AG04450 (cell line): ENCODE results near the gene CDK6. TPM values are rescaled to one million over a fixed set of nuclear protein-coding genes. Genes with fewer than 3 reads are reported as not detected.
"Not testable (repeated sequence)": the region's sequence is repeated elsewhere in the genome, so short reads cannot be mapped to it uniquely, and the experiment has no call there.

Experiments
- CTCF ChIA-PET: fragments of 300-600, 350-600 bp; formaldehyde crosslinking; extraction: SDS; loops from one replicate; lab custom pipeline; 2022; ENCODE audit warnings: antibody characterized with exemption, inconsistent platforms; lab: Charles Lee
- POLR2A ChIA-PET: fragments of 350-600 bp; formaldehyde crosslinking; extraction: SDS; loops from one replicate; lab custom pipeline; 2021; ENCODE audit warnings: antibody characterized with exemption, inconsistent platforms; lab: Yijun Ruan, JAX
- DNase-seq: peaks from one replicate; pipeline ENCODE4 v3.0.0-alpha.2; 2011; ENCODE audit warnings: low read depth, low spot score
- H3K27ac ChIP-seq: one replicate; pipeline ENCODE4 v1.5.1; 2012; ENCODE audit warnings: low read depth, low read length, control low read depth
- H3K27me3 ChIP-seq: one replicate; pipeline ENCODE4 v1.6.0; 2012; ENCODE audit warnings: low read length; ENCODE audit not compliant: control insufficient read depth, insufficient read depth
- H3K4me3 ChIP-seq: 2 replicates; pipeline ENCODE4 v1.5.1; 2011; ENCODE audit warnings: mild to moderate bottlenecking, low read depth, low read length, control low read depth
- H3K9me3 ChIP-seq: 2 replicates; pipeline ENCODE4 v1.5.1; 2012; ENCODE audit warnings: low read length; ENCODE audit not compliant: control insufficient read depth, insufficient read depth
- polyA minus RNA-seq: library from RNA; depleted of rRNA, polyadenylated mRNA; stranded (reverse); fragments of >200 nt; gene quantifications from 2 replicates; pipeline ENCODE4 v1.2.3, GENCODE V29; 2011; rRNA and poly(A)+ RNA removed
- polyA plus RNA-seq: library from polyadenylated mRNA; depleted of rRNA; stranded (reverse); fragments of >200 nt; gene quantifications from 2 replicates; pipeline ENCODE4 v1.2.3, GENCODE V29; 2011; rRNA removed
- TF ChIP-seq, protein P1 (sequence below): IDR thresholded peaks from 2 replicates; pipeline ENCODE4 v1.5.1; 2011; ENCODE audit warnings: low read depth, low read length, control low read depth, inconsistent platforms

The CDK6 gene
- polyA plus RNA-seq (34.5 and 40.6 TPM in 2 replicates), polyA minus RNA-seq (87.5 and 90.6 TPM in 2 replicates)

- no peak for DNase-seq
- TF ChIP-seq, protein P1, sequence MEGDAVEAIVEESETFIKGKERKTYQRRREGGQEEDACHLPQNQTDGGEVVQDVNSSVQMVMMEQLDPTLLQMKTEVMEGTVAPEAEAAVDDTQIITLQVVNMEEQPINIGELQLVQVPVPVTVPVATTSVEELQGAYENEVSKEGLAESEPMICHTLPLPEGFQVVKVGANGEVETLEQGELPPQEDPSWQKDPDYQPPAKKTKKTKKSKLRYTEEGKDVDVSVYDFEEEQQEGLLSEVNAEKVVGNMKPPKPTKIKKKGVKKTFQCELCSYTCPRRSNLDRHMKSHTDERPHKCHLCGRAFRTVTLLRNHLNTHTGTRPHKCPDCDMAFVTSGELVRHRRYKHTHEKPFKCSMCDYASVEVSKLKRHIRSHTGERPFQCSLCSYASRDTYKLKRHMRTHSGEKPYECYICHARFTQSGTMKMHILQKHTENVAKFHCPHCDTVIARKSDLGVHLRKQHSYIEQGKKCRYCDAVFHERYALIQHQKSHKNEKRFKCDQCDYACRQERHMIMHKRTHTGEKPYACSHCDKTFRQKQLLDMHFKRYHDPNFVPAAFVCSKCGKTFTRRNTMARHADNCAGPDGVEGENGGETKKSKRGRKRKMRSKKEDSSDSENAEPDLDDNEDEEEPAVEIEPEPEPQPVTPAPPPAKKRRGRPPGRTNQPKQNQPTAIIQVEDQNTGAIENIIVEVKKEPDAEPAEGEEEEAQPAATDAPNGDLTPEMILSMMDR, result no peak
- Histone ChIP-seq H3K27ac (peak within 1 kb of the TSS; percentile 78), H3K27me3 (no peaks in the 10 kb centered on the region), H3K9me3 (no peaks in the 10 kb centered on the region; the same call in 1 of the 2 replicates), H3K4me3 (peak within 1 kb of the TSS; percentile 91)
- ChIA-PET POLR2A (interaction anchor here (0.5 to 1.4 kb wide), 4 partner anchors 139 to 247 kb away, joined by 3 to 5 read pairs (median 3); no protein-coding TSS in a partner anchor), CTCF (interaction anchor here (0.6 to 2.0 kb wide), 8 partner anchors 41 to 1386 kb away, joined by 3 to 10 read pairs (median 4); no protein-coding TSS in a partner anchor)
Measured at GRCh38 chr7:92836489-92836999, at the start of gene CDK6. TSS of gene CDK6 (minus strand) at chr7:92836573. CDS start at chr7:92833323, 3,250 bp downstream.

GRCh38 chr7:92886039-92886438 is 49.7 kb upstream of the CDK6 start:
- H3K9me3 ChIP-seq, CTCF ChIA-PET, POLR2A ChIA-PET, H3K4me3 ChIP-seq, DNase-seq, H3K27ac ChIP-seq, H3K27me3 ChIP-seq: not testable (repeated sequence)

- Histone ChIP-seq H3K27ac (no peak overlapping the region), H3K27me3 (no peaks in the 10 kb centered on the region), H3K4me3 (no peak overlapping the region), H3K9me3 (peaks cover 4% of the 10 kb centered on the region; the same call in 1 of the 2 replicates)
- no peak for DNase-seq
- TF ChIP-seq, protein P1, result no peak
- CTCF ChIA-PET, result no interaction called here
- POLR2A ChIA-PET, result no interaction called here
Measured at GRCh38 chr7:92884218-92884617, 47.8 kb upstream of the CDK6 start.

DNA sequence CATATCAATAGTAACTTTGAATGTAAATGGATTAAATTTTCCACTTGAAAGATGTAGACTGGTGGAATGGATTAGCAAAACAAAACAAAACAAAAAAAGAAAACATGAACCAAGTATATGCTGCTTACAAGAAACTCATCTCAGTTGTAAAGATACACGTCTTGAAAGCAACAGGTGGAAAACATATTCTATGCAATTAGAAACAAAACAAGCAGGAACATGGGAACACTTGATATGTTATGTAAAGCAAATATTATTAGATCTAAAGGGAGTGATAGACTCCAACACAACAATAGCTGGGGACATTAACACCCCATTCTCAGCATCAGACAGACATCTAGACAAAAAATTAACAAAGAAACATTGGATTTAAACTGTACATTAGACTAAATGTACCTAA is 46.4 kb upstream of the CDK6 start:
- peaks cover 4% of the 10 kb centered on the region; the same call in 1 of the 2 replicates for H3K9me3 ChIP-seq
- ChIA-PET CTCF (no interaction called here), POLR2A (no interaction called here)
- H3K4me3 ChIP-seq, result no peak overlapping the region
- H3K27ac ChIP-seq, result no peak overlapping the region
- no peak for DNase-seq
- TF ChIP-seq, protein P1, result no peak
- no peaks in the 10 kb centered on the region for H3K27me3 ChIP-seq

DNA sequence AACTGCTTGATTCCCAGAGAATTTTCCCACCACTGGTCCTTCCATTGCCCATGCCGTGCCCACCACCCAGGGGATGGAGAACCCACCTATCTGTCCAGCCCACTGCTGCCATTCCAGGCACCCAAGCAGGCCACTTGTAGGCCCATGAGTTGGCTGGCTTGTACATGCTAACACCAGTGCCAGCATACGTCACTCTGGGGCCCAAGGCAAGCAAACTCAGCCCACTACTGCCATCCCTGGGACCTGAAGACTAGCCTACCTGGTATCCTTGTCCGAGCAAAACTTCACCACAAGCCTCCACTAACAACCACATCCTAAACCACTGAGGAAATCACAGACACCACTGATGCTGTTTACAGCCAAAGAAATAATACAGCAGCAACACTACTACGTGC is 44.7 kb upstream of the CDK6 start:
- no peak overlapping the region for H3K4me3 ChIP-seq
- H3K27ac ChIP-seq, result no peak overlapping the region
- TF ChIP-seq, protein P1, result no peak
- POLR2A ChIA-PET, result no interaction called here
- CTCF ChIA-PET, result no interaction called here
- no peaks in the 10 kb centered on the region for H3K27me3 ChIP-seq
- peaks cover 4% of the 10 kb centered on the region; the same call in 1 of the 2 replicates for H3K9me3 ChIP-seq
- DNase-seq, result no peak
